ENCODE results near the gene PKMYT1.
A peak's percentile ranks its signal among the peaks of the same experiment; 100 is the strongest.

The PKMYT1 gene

DNA sequence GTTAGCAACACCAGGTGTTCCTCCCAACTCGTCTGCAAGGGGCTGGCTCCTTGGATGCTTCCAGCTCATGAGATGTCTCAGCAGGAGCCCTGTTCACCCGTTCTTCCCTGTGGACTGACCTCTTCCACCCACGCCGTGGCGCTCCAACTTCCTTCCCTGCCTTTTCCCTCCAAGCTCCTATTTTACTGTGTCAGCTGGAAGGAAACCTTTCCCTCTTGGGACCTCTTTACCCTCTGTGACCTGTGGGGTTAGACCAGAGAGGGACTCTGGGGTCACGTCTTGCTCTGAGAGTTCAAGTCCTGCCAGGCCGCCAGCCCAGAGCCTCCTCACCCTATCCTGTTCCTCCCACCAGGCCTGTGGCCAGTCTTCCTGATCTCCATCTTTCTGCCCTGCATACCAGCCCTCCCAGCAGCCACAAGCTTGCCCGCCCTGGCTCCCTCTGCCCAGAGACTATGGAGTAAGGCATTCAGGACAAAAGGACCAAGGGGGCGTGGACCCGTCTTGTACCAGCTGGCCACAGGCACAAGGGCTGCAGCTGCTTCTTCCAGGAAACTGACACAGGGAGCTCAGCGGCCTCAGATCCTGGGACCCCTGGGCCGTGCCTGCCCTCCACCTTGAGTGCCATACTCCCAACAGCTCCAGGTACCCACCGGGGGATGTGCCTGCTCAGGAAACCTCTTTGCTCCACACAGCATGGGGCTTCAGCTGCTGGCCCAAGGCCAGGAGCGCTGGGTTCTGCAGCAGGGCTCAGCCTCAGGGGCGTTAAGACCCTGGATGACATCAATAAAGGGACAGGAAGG, 8.1 kb downstream of the PKMYT1 start:
- DNase-seq: no peak

DNA sequence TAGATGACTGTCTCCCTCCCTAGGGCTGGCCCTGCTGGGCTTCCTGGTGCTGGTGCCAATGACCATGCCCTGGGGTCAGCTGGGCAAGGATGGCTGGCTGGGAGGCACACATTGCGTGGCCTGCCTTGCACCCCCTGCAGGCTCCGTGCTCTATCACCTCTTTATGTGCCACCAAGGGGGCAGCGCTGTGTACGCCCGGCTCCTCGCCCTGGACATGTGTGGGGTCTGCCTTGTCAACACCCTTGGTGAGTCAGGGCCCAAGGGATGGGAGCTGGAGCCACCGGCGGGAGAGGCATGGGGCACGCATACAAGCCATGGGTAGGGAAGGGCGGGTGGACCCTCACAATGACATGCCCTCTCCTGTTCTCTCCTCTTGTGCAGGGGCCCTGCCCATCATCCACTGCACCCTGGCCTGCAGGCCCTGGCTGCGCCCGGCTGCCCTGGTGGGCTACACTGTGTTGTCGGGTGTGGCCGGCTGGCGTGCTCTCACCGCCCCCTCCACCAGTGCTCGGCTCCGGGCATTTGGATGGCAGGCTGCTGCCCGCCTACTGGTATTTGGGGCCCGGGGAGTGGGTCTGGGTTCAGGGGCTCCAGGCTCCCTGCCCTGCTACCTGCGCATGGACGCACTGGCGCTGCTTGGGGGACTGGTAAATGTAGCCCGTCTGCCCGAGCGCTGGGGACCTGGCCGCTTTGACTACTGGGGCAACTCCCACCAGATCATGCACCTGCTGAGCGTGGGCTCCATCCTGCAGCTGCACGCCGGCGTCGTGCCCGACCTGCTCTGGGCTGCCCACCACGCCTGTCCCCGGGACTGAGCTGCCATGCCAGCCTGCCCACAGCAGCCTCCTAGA, 8.9 kb downstream of the PKMYT1 start:
- DNase-seq: no peak

- DNase-seq: no peak
These were observed 9.7 kb downstream of the PKMYT1 start for GRCh38 chr16:2970563-2970962.

- DNase-seq: peak; percentile 52
These were observed 10.4 kb downstream of the PKMYT1 start for GRCh38 chr16:2969545-2970521.

GRCh38 chr16:2968738-2969544, 11.3 kb downstream of the PKMYT1 start, which contains the start of gene PAQR4:
TSS of gene PAQR4 (plus strand) at chr16:2969348. CDS start at chr16:2969675, 327 bp downstream.
- peak; percentile 61 for DNase-seq

- no peak for DNase-seq
These were observed 11.9 kb downstream of the PKMYT1 start for GRCh38 chr16:2968368-2968737.

- no peak for DNase-seq
These were observed 12.5 kb downstream of the PKMYT1 start for GRCh38 chr16:2967721-2968161.

- no peak for DNase-seq
These were observed 13.0 kb downstream of the PKMYT1 start for GRCh38 chr16:2967211-2967631.

GRCh38 chr16:2966808-2967191, 13.4 kb downstream of the PKMYT1 start:
- DNase-seq: no peak

GRCh38 chr16:2966043-2966807, 14.0 kb downstream of the PKMYT1 start:
- DNase-seq: no peak

DNA sequence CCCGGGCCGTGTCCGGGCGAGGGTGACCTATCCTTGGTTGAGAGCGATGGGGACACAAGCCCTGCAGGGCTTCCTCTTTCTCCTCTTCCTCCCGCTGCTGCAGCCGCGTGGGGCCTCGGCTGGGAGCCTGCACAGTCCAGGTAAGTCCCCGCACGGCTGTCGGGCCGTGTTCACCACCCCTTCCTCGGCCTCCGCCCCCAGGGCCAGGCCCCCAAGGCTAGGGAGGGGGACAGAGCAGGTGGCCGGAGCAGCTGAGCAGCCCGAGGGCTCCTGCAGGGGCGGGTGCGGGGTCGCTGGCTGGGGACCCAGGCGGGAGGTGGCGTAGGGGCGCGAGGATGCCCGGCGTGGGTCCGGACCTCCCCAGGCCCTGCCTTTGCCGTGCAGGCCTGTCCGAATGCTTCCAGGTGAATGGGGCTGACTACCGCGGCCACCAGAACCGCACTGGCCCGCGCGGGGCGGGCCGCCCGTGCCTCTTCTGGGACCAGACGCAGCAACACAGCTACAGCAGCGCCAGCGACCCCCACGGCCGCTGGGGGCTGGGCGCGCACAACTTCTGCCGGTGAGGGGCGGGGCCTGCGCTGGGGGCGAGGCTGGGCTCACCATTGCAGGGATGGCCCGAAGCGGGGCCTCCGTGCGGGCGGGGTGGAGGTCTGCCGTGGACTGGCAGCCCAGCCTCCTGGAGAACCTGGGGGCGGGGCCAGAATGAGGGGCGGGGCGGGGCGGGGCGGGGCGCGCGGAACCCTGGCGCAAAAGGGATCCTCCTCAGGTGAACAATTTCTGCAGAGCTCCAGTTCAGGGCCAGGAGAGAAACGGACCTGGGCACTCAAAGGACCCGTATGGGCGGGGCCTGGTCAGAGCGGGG, 15.5 kb downstream of the PKMYT1 start:
- DNase-seq: peak; percentile 49

DNA sequence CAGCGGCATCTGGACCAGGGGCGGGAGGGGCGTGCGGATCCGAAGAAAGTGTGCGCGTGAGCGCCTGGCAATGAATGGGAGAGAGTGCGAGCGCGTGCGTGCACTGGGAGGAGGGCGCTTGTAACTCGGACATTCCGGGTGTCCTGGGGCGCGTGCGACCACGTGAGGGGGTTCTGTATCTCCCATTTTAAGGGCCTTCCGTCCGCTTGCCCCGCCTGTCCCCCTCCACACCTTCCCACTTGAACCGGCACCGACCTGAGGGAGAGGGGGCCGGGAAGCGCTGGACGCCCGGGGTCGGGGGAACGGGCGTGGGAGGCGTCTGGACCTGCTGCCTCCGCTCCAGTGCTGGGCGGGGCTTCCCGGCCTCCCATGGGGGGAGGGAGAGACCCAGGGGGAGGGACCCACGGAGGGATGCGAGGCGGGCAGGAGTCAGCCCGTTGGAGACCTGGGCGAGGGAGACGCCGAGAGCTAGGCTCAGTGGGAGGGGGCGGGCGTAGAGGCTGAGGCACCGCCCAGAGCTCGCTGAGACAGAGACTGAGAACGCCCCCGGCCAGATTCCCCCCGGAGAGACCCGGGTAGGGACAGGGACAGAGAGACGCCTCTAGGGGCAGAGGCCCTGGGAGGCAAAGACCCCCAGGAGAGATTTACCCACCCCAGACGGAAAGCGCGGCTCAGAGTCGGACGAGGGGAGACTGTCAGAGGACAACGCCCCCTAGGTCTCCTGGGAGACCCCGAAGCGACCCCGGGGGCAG, 16.3 kb downstream of the PKMYT1 start, which contains the start of gene KREMEN2:
KREMEN2 (plus strand) TSS at position 553 of the 752 bp plus-strand sequence. CDS start 246 bp downstream, outside the sequence.
- peak; percentile 60 for DNase-seq

DNA sequence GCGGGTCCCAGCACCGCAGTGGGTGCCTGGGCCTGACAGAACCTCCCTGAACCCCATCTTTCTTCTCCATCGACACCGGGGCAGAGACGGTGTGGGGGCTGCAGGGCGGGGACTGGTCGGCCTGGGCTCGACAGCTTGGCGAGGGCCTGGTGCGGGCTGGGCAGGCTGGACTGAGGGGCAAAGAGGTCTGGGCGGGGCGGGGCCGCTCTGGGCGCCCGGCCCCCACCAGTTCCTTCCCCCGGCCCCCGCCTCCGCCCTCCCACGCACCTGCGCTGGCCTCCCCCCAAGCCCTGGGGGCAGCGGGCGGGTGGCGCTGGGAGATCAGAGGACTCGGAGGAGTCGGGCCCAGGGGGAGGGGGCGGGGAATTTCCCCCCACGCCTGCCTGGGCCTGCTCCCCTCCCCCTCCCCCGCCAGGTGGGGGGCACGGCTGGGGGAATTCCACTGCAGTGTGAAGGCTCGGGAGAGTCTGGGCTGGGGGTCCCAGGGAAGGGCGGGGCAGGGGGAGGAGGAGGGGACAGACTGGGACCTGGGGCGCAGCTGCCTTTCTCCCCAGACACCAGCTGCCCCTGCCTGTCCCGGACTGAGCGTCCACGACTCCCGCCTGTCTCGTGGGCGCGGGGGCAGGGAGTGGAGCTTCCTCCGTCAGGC, 17.0 kb downstream of the PKMYT1 start:
- DNase-seq: no peak

- DNase-seq: no peak
These were observed 17.7 kb downstream of the PKMYT1 start for GRCh38 chr16:2962334-2963073.

DNA sequence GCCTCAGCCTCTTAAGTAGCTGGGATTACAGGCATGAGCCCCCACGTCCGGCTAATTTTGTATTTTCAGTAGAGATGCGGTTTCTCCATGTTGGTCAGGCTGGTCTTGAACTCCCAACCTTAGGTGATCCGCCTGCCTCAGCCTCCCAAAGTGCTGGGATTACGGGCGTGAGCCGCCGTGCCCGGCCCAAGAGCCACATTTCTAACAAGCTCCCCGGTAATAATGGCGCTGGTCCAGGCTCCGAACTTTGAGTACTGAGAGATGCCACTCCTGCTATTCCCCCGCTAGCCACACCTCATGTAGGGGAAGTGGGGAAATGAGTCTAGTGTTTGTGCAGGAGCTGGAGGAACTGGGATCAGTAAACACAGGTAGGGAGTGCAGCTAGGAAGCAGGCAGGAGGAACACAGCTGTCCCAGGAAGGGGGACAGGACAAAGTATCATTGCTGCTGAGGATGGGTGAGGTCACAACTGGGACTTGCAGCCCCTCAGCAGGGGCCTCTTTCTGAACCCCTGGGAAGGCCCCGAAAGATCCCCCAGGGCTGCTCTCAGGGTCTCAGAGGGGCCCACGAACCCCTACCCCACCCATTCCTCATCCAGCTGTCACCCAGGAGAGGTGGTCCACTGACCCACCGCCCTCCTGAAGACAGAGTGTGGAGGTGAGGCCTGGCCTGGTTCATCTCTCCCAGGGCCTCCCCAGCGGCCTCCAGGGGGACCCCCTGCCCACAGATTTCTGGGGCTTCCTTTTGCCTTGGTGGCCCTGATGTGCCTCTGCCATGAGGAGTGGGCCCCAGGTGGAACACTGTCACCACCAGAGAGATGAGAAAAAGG, 19.8 kb downstream of the PKMYT1 start:
- DNase-seq: no peak

DNA sequence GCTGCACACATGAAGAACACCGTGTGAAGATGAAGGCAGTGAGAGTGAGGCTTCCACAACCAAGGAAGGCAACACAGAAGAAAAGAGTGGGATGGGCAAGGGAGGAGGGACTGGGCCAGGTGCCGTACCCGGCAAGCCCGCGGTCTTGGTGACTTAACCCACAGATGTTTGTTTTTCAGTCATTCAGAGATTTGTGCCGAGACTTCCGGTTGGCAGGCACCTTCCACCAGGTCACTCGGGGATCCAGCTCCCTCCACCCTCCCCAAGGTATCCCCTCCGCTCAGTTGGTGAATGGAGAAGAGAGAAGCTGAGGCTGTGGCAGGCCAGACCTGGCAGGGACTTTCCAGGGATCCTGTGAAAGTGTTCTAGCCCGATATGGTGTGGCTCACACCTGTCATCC, 21.0 kb downstream of the PKMYT1 start:
- no peak for DNase-seq

DNA sequence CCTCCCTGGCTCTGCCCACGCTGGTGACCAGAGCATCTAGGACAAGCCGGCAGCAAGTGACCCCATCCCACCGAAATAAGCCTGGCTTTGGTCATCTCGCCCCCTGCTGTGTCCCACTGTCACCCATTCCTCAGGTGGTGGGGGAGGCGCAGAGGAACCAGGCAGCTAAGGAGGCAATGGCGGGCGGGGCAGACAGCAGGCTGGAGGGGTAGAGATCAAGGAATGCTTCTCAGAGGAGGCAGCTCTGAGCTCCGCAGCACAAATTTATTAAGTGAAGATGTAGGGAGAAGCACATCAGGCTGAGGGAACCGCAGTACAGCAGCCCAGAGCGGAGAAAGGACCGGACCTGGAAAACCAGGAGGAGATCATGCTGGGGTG, 23.7 kb downstream of the PKMYT1 start:
- DNase-seq: no peak

Data from DMS 273 treated with DMSO at 0.1 percent for 48 hours (cell line).